GM18520 (cell line): ENCODE measurements around the gene GPR141.

ENCODE experiments used
- ATAC-seq: cut with Tn5 transposase; IDR thresholded peaks from one replicate; pipeline ENCODE4 v1.9.1; 2021; ENCODE audit not compliant: unreplicated experiment

The GPR141 gene

GRCh38 chr7:37775921-37776320 is 92.4 kb downstream of the GPR141 start:
- ATAC-seq = no peak

GRCh38 chr7:37781156-37781555 is 97.6 kb downstream of the GPR141 start:
- no peak for ATAC-seq

- no peak for ATAC-seq
Measured at GRCh38 chr7:37782166-37782565, 98.6 kb downstream of the GPR141 start.

- no peak for ATAC-seq
Measured at GRCh38 chr7:37784015-37784414, 100.4 kb downstream of the GPR141 start.

GRCh38 chr7:37786741-37787569 is 103.4 kb downstream of the GPR141 start:
- ATAC-seq = peak; percentile 72
